Measurements from ENCODE around the gene PRR14. TPM values are rescaled to one million over a fixed set of nuclear protein-coding genes. Genes with fewer than 3 reads are reported as not detected.

PRR14 gene
- total and polyA plus RNA-seq, 10 of the 15 experiments (the other 5 are each of a cell fraction or from before 2014, with no cell fraction given): 2.5 to 66.8 (median 19.2) TPM

DNA sequence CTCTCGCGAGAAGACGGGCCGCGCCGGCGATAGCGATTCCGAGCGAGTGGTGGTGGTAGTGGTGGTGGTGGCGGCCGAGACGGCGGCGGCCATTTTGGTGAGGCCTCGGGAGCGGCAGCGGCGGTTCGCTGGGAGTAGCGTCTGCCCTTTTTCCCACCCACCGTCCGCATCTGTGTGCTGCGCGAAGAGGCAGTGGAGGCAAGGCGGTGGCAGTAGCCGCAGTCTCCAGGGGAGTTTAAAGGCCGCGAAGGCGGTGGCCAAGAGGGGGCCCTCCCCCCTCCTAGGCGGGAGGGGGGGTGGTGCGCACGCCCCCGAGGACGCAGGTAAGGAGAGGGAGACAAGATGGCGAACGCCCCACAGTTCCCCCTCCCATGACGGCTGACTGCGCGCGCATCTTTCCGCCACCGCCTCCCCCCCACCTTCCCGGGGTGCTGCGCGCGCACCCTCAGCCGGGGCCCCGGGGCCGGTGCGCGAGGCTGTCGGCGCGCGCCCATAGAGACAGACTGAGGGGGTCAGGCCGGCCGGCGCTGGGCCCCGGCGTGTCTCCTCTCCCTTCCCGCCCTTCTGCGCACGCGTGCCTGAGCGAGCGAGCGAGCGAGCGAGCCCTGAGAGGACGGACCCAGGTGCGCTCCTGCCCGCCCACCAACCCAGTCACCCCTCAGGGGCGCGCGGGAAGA, 47.5 kb downstream of the PRR14 start (continued):
- TF ChIP-seq, protein P1, sequence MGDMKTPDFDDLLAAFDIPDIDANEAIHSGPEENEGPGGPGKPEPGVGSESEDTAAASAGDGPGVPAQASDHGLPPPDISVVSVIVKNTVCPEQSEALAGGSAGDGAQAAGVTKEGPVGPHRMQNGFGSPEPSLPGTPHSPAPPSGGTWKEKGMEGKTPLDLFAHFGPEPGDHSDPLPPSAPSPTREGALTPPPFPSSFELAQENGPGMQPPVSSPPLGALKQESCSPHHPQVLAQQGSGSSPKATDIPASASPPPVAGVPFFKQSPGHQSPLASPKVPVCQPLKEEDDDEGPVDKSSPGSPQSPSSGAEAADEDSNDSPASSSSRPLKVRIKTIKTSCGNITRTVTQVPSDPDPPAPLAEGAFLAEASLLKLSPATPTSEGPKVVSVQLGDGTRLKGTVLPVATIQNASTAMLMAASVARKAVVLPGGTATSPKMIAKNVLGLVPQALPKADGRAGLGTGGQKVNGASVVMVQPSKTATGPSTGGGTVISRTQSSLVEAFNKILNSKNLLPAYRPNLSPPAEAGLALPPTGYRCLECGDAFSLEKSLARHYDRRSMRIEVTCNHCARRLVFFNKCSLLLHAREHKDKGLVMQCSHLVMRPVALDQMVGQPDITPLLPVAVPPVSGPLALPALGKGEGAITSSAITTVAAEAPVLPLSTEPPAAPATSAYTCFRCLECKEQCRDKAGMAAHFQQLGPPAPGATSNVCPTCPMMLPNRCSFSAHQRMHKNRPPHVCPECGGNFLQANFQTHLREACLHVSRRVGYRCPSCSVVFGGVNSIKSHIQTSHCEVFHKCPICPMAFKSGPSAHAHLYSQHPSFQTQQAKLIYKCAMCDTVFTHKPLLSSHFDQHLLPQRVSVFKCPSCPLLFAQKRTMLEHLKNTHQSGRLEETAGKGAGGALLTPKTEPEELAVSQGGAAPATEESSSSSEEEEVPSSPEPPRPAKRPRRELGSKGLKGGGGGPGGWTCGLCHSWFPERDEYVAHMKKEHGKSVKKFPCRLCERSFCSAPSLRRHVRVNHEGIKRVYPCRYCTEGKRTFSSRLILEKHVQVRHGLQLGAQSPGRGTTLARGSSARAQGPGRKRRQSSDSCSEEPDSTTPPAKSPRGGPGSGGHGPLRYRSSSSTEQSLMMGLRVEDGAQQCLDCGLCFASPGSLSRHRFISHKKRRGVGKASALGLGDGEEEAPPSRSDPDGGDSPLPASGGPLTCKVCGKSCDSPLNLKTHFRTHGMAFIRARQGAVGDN (IDR thresholded peaks at IDR 0.05): peak; percentile 21; the same call in 1 of the 2 replicates
- TF ChIP-seq, protein P2, sequence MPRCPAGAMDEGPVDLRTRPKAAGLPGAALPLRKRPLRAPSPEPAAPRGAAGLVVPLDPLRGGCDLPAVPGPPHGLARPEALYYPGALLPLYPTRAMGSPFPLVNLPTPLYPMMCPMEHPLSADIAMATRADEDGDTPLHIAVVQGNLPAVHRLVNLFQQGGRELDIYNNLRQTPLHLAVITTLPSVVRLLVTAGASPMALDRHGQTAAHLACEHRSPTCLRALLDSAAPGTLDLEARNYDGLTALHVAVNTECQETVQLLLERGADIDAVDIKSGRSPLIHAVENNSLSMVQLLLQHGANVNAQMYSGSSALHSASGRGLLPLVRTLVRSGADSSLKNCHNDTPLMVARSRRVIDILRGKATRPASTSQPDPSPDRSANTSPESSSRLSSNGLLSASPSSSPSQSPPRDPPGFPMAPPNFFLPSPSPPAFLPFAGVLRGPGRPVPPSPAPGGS (IDR thresholded peaks at IDR 0.05; ENCODE audit: borderline replicate concordance, insufficient read depth, low read depth, low read length, poor library complexity, severe bottlenecking): no peak
- TF ChIP-seq, protein P3, sequence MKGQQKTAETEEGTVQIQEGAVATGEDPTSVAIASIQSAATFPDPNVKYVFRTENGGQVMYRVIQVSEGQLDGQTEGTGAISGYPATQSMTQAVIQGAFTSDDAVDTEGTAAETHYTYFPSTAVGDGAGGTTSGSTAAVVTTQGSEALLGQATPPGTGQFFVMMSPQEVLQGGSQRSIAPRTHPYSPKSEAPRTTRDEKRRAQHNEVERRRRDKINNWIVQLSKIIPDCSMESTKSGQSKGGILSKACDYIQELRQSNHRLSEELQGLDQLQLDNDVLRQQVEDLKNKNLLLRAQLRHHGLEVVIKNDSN (IDR thresholded peaks at IDR 0.05; ENCODE audit: borderline replicate concordance, extremely low read length, insufficient read depth, low read depth, low read length): no peak
- TF ChIP-seq, protein P4, sequence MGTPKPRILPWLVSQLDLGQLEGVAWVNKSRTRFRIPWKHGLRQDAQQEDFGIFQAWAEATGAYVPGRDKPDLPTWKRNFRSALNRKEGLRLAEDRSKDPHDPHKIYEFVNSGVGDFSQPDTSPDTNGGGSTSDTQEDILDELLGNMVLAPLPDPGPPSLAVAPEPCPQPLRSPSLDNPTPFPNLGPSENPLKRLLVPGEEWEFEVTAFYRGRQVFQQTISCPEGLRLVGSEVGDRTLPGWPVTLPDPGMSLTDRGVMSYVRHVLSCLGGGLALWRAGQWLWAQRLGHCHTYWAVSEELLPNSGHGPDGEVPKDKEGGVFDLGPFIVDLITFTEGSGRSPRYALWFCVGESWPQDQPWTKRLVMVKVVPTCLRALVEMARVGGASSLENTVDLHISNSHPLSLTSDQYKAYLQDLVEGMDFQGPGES (IDR thresholded peaks at IDR 0.05): no peak
- TF ChIP-seq, protein P5, sequence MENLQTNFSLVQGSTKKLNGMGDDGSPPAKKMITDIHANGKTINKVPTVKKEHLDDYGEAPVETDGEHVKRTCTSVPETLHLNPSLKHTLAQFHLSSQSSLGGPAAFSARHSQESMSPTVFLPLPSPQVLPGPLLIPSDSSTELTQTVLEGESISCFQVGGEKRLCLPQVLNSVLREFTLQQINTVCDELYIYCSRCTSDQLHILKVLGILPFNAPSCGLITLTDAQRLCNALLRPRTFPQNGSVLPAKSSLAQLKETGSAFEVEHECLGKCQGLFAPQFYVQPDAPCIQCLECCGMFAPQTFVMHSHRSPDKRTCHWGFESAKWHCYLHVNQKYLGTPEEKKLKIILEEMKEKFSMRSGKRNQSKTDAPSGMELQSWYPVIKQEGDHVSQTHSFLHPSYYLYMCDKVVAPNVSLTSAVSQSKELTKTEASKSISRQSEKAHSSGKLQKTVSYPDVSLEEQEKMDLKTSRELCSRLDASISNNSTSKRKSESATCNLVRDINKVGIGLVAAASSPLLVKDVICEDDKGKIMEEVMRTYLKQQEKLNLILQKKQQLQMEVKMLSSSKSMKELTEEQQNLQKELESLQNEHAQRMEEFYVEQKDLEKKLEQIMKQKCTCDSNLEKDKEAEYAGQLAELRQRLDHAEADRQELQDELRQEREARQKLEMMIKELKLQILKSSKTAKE (IDR thresholded peaks at IDR 0.05; ENCODE audit: low read depth, poor library complexity, severe bottlenecking): peak; percentile 70
- TF ChIP-seq SMC3 (IDR thresholded peaks at IDR 0.05; ENCODE audit: borderline replicate concordance, low read length): no peak
- TF ChIP-seq TCF3 (IDR thresholded peaks at IDR 0.05; ENCODE audit: borderline replicate concordance, insufficient read depth, low read depth, low read length): peak; percentile 75; the same call in 1 of the 2 replicates
- TF ChIP-seq, protein P6, sequence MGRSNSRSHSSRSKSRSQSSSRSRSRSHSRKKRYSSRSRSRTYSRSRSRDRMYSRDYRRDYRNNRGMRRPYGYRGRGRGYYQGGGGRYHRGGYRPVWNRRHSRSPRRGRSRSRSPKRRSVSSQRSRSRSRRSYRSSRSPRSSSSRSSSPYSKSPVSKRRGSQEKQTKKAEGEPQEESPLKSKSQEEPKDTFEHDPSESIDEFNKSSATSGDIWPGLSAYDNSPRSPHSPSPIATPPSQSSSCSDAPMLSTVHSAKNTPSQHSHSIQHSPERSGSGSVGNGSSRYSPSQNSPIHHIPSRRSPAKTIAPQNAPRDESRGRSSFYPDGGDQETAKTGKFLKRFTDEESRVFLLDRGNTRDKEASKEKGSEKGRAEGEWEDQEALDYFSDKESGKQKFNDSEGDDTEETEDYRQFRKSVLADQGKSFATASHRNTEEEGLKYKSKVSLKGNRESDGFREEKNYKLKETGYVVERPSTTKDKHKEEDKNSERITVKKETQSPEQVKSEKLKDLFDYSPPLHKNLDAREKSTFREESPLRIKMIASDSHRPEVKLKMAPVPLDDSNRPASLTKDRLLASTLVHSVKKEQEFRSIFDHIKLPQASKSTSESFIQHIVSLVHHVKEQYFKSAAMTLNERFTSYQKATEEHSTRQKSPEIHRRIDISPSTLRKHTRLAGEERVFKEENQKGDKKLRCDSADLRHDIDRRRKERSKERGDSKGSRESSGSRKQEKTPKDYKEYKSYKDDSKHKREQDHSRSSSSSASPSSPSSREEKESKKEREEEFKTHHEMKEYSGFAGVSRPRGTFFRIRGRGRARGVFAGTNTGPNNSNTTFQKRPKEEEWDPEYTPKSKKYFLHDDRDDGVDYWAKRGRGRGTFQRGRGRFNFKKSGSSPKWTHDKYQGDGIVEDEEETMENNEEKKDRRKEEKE (IDR thresholded peaks at IDR 0.05): no peak
- TF ChIP-seq, protein P7, sequence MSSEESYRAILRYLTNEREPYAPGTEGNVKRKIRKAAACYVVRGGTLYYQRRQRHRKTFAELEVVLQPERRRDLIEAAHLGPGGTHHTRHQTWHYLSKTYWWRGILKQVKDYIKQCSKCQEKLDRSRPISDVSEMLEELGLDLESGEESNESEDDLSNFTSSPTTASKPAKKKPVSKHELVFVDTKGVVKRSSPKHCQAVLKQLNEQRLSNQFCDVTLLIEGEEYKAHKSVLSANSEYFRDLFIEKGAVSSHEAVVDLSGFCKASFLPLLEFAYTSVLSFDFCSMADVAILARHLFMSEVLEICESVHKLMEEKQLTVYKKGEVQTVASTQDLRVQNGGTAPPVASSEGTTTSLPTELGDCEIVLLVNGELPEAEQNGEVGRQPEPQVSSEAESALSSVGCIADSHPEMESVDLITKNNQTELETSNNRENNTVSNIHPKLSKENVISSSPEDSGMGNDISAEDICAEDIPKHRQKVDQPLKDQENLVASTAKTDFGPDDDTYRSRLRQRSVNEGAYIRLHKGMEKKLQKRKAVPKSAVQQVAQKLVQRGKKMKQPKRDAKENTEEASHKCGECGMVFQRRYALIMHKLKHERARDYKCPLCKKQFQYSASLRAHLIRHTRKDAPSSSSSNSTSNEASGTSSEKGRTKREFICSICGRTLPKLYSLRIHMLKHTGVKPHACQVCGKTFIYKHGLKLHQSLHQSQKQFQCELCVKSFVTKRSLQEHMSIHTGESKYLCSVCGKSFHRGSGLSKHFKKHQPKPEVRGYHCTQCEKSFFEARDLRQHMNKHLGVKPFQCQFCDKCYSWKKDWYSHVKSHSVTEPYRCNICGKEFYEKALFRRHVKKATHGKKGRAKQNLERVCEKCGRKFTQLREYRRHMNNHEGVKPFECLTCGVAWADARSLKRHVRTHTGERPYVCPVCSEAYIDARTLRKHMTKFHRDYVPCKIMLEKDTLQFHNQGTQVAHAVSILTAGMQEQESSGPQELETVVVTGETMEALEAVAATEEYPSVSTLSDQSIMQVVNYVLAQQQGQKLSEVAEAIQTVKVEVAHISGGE (CRISPR knock-in tag; IDR thresholded peaks at IDR 0.05): 0 out of 2 replicates have a peak, but pooled peaks have one; percentile 2
- peak; percentile 5; the same call in 1 of the 2 replicates for TF ChIP-seq CREB1 (IDR thresholded peaks at IDR 0.05; ENCODE audit: low read depth)
